ENCODE results near the gene C4orf17.
"Not testable (repeated sequence)": the region's sequence is repeated elsewhere in the genome, so short reads cannot be mapped to it uniquely, and the experiment has no call there.

C4orf17 gene

GRCh38 chr4:99490286-99490685 is 20.5 kb upstream of the C4orf17 start:
- Histone ChIP-seq H3K36me3 (ENCODE audit: insufficient read depth, low read length) (no peaks in the 10 kb centered on the region), H3K4me1 (ENCODE audit: insufficient read depth, low read length) (no peaks in the 10 kb centered on the region), H3K27ac (ENCODE audit: low read depth, low read length) (no peak overlapping the region), H3K4me3 (ENCODE audit: low read depth in 1 of 2, low read length in 2 of 2) (no peak overlapping the region), H3K27me3 (ENCODE audit: control insufficient read depth in 1 of 2, insufficient read depth in 2 of 2, low read length in 2 of 2) (no peaks in the 10 kb centered on the region), H3K9me3 (ENCODE audit: low read length) (no peaks in the 10 kb centered on the region), H3K9ac (ENCODE audit: low read length) (no peak overlapping the region)

GRCh38 chr4:99504804-99505502 is 5.9 kb upstream of the C4orf17 start:
- H3K36me3 ChIP-seq (ENCODE audit: insufficient read depth, low read length) = no peaks in the 10 kb centered on the region
- no peaks in the 10 kb centered on the region for H3K9me3 ChIP-seq (ENCODE audit: low read length)
- H3K4me3 ChIP-seq (ENCODE audit: low read depth in 1 of 2, low read length in 2 of 2) = no peak overlapping the region
- no peak overlapping the region for H3K9ac ChIP-seq (ENCODE audit: low read length)
- H3K4me1 ChIP-seq (ENCODE audit: insufficient read depth, low read length) = no peaks in the 10 kb centered on the region
- no peak overlapping the region for H3K27ac ChIP-seq (ENCODE audit: low read depth, low read length)
- H3K27me3 ChIP-seq (ENCODE audit: control insufficient read depth in 1 of 2, insufficient read depth in 2 of 2, low read length in 2 of 2) = no peaks in the 10 kb centered on the region

GRCh38 chr4:99506781-99507180 is 4.0 kb upstream of the C4orf17 start:
- Histone ChIP-seq H3K36me3 (ENCODE audit: insufficient read depth, low read length) (no peaks in the 10 kb centered on the region), H3K27me3 (ENCODE audit: control insufficient read depth in 1 of 2, insufficient read depth in 2 of 2, low read length in 2 of 2) (no peaks in the 10 kb centered on the region), H3K4me1 (ENCODE audit: insufficient read depth, low read length) (no peaks in the 10 kb centered on the region), H3K27ac (ENCODE audit: low read depth, low read length) (no peak overlapping the region), H3K9me3 (ENCODE audit: low read length) (no peaks in the 10 kb centered on the region), H3K4me3 (ENCODE audit: low read depth in 1 of 2, low read length in 2 of 2) (no peak overlapping the region), H3K9ac (ENCODE audit: low read length) (no peak overlapping the region)

GRCh38 chr4:99507349-99507748 is 3.5 kb upstream of the C4orf17 start:
- no peaks in the 10 kb centered on the region for H3K9me3 ChIP-seq (ENCODE audit: low read length)
- no peaks in the 10 kb centered on the region for H3K36me3 ChIP-seq (ENCODE audit: insufficient read depth, low read length)
- no peaks in the 10 kb centered on the region for H3K4me1 ChIP-seq (ENCODE audit: insufficient read depth, low read length)
- no peaks in the 10 kb centered on the region for H3K27me3 ChIP-seq (ENCODE audit: control insufficient read depth in 1 of 2, insufficient read depth in 2 of 2, low read length in 2 of 2)
- no peak overlapping the region for H3K9ac ChIP-seq (ENCODE audit: low read length)
- no peak overlapping the region for H3K4me3 ChIP-seq (ENCODE audit: low read depth in 1 of 2, low read length in 2 of 2)
- no peak overlapping the region for H3K27ac ChIP-seq (ENCODE audit: low read depth, low read length)

- H3K36me3 ChIP-seq (ENCODE audit: insufficient read depth, low read length) = no peaks in the 10 kb centered on the region
- no peak overlapping the region for H3K4me3 ChIP-seq (ENCODE audit: low read depth in 1 of 2, low read length in 2 of 2)
These were observed 3.1 kb upstream of the C4orf17 start for GRCh38 chr4:99507762-99508161.

GRCh38 chr4:99518601-99519295 is 7.9 kb downstream of the C4orf17 start:
- Histone ChIP-seq H3K4me3 (ENCODE audit: low read depth in 1 of 2, low read length in 2 of 2) (no peak overlapping the region), H3K9me3 (ENCODE audit: low read length) (no peaks in the 10 kb centered on the region), H3K4me1 (ENCODE audit: insufficient read depth, low read length) (no peaks in the 10 kb centered on the region), H3K27ac (ENCODE audit: low read depth, low read length) (no peak overlapping the region), H3K9ac (ENCODE audit: low read length) (no peak overlapping the region), H3K36me3 (ENCODE audit: insufficient read depth, low read length) (no peaks in the 10 kb centered on the region), H3K27me3 (ENCODE audit: control insufficient read depth in 1 of 2, insufficient read depth in 2 of 2, low read length in 2 of 2) (no peaks in the 10 kb centered on the region)

More at GRCh38 chr4:99507762-99508161, 3.1 kb upstream of the C4orf17 start:
- Histone ChIP-seq H3K9ac (ENCODE audit: low read length) (no peak overlapping the region), H3K27me3 (ENCODE audit: control insufficient read depth in 1 of 2, insufficient read depth in 2 of 2, low read length in 2 of 2) (no peaks in the 10 kb centered on the region), H3K4me1 (ENCODE audit: insufficient read depth, low read length) (no peaks in the 10 kb centered on the region), H3K9me3 (ENCODE audit: low read length) (no peaks in the 10 kb centered on the region), H3K27ac (ENCODE audit: low read depth, low read length) (no peak overlapping the region)

- no peak overlapping the region for H3K27ac ChIP-seq (ENCODE audit: low read depth, low read length)
- H3K9ac ChIP-seq (ENCODE audit: low read length) = no peak overlapping the region
These were observed 18.4 kb downstream of the C4orf17 start for GRCh38 chr4:99529228-99529627.

GRCh38 chr4:99529956-99530355 is 19.1 kb downstream of the C4orf17 start:
- no peak overlapping the region for H3K4me3 ChIP-seq (ENCODE audit: low read depth in 1 of 2, low read length in 2 of 2)
- no peak overlapping the region for H3K27ac ChIP-seq (ENCODE audit: low read depth, low read length)
- no peaks in the 10 kb centered on the region for H3K9me3 ChIP-seq (ENCODE audit: low read length)
- no peak overlapping the region for H3K9ac ChIP-seq (ENCODE audit: low read length)
- no peaks in the 10 kb centered on the region for H3K36me3 ChIP-seq (ENCODE audit: insufficient read depth, low read length)
- H3K27me3 ChIP-seq (ENCODE audit: control insufficient read depth in 1 of 2, insufficient read depth in 2 of 2, low read length in 2 of 2) = no peaks in the 10 kb centered on the region
- peaks cover 11% of the 10 kb centered on the region for H3K4me1 ChIP-seq (ENCODE audit: insufficient read depth, low read length)

More at GRCh38 chr4:99529228-99529627, 18.4 kb downstream of the C4orf17 start:
- no peaks in the 10 kb centered on the region for H3K27me3 ChIP-seq (ENCODE audit: control insufficient read depth in 1 of 2, insufficient read depth in 2 of 2, low read length in 2 of 2)
- no peaks in the 10 kb centered on the region for H3K36me3 ChIP-seq (ENCODE audit: insufficient read depth, low read length)
- no peak overlapping the region for H3K4me3 ChIP-seq (ENCODE audit: low read depth in 1 of 2, low read length in 2 of 2)
- no peaks in the 10 kb centered on the region for H3K9me3 ChIP-seq (ENCODE audit: low read length)
- H3K4me1 ChIP-seq (ENCODE audit: insufficient read depth, low read length) = peaks cover 11% of the 10 kb centered on the region

GRCh38 chr4:99534699-99535098 is 23.9 kb downstream of the C4orf17 start:
- H3K9ac ChIP-seq (ENCODE audit: low read length); H3K36me3 ChIP-seq (ENCODE audit: insufficient read depth, low read length); H3K4me1 ChIP-seq (ENCODE audit: insufficient read depth, low read length); H3K27me3 ChIP-seq (ENCODE audit: control insufficient read depth in 1 of 2, insufficient read depth in 2 of 2, low read length in 2 of 2); H3K4me3 ChIP-seq (ENCODE audit: low read depth in 1 of 2, low read length in 2 of 2); H3K27ac ChIP-seq (ENCODE audit: low read depth, low read length); H3K9me3 ChIP-seq (ENCODE audit: low read length): not testable (repeated sequence)

- no peaks in the 10 kb centered on the region for H3K9me3 ChIP-seq (ENCODE audit: low read length)
- H3K36me3 ChIP-seq (ENCODE audit: insufficient read depth, low read length) = no peaks in the 10 kb centered on the region
- H3K9ac ChIP-seq (ENCODE audit: low read length) = no peak overlapping the region
- no peaks in the 10 kb centered on the region for H3K4me1 ChIP-seq (ENCODE audit: insufficient read depth, low read length)
- H3K27ac ChIP-seq (ENCODE audit: low read depth, low read length) = no peak overlapping the region
- H3K27me3 ChIP-seq (ENCODE audit: control insufficient read depth in 1 of 2, insufficient read depth in 2 of 2, low read length in 2 of 2) = no peaks in the 10 kb centered on the region
- no peak overlapping the region for H3K4me3 ChIP-seq (ENCODE audit: low read depth in 1 of 2, low read length in 2 of 2)
These were observed 25.4 kb downstream of the C4orf17 start for GRCh38 chr4:99536271-99536670.

- Histone ChIP-seq H3K9ac (ENCODE audit: low read length) (no peak overlapping the region), H3K9me3 (ENCODE audit: low read length) (no peaks in the 10 kb centered on the region), H3K36me3 (ENCODE audit: insufficient read depth, low read length) (no peaks in the 10 kb centered on the region), H3K27me3 (ENCODE audit: control insufficient read depth in 1 of 2, insufficient read depth in 2 of 2, low read length in 2 of 2) (no peaks in the 10 kb centered on the region), H3K4me1 (ENCODE audit: insufficient read depth, low read length) (no peaks in the 10 kb centered on the region), H3K27ac (ENCODE audit: low read depth, low read length) (no peak overlapping the region), H3K4me3 (ENCODE audit: low read depth in 1 of 2, low read length in 2 of 2) (no peak overlapping the region)
These were observed 26.0 kb downstream of the C4orf17 start for GRCh38 chr4:99536848-99537247.

GRCh38 chr4:99537674-99538073 is 26.9 kb downstream of the C4orf17 start:
- Histone ChIP-seq H3K27ac (ENCODE audit: low read depth, low read length) (no peak overlapping the region), H3K4me1 (ENCODE audit: insufficient read depth, low read length) (no peaks in the 10 kb centered on the region), H3K9ac (ENCODE audit: low read length) (no peak overlapping the region), H3K9me3 (ENCODE audit: low read length) (no peaks in the 10 kb centered on the region), H3K4me3 (ENCODE audit: low read depth in 1 of 2, low read length in 2 of 2) (no peak overlapping the region), H3K27me3 (ENCODE audit: control insufficient read depth in 1 of 2, insufficient read depth in 2 of 2, low read length in 2 of 2) (no peaks in the 10 kb centered on the region), H3K36me3 (ENCODE audit: insufficient read depth, low read length) (no peaks in the 10 kb centered on the region)

Measured in muscle layer of colon (tissue), 2 donors.